Measurements from ENCODE around the gene OLA1.

OLA1 gene

DNA sequence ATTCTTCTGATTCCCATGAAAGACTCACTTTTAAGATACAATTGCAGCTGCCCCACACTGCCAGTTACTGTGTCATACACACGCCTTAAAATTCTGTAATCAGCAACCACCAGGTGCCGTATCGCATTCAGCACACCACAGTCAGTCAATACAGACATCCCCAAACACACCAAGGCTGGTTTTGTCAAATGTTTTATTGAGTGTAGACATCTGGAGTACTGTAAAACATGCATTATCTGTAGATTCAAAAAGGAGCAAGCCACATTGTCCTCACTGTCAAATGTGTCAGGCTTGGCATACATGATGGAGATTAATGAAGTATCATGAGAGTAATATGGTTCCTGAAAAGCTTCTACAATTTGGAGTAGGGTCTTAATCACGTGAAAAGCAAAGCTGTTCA lies 173.5 kb downstream of the OLA1 start:
- TF ChIP-seq, protein P1, sequence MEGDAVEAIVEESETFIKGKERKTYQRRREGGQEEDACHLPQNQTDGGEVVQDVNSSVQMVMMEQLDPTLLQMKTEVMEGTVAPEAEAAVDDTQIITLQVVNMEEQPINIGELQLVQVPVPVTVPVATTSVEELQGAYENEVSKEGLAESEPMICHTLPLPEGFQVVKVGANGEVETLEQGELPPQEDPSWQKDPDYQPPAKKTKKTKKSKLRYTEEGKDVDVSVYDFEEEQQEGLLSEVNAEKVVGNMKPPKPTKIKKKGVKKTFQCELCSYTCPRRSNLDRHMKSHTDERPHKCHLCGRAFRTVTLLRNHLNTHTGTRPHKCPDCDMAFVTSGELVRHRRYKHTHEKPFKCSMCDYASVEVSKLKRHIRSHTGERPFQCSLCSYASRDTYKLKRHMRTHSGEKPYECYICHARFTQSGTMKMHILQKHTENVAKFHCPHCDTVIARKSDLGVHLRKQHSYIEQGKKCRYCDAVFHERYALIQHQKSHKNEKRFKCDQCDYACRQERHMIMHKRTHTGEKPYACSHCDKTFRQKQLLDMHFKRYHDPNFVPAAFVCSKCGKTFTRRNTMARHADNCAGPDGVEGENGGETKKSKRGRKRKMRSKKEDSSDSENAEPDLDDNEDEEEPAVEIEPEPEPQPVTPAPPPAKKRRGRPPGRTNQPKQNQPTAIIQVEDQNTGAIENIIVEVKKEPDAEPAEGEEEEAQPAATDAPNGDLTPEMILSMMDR (conservative IDR thresholded peaks at IDR 0.05; ENCODE audit: low read depth, low read length), result no peak
- Histone ChIP-seq H3K36me3 (ENCODE audit: insufficient read depth) (no peaks in the 10 kb centered on the region), H3K4me2 (no peak overlapping the region), H3K4me1 (ENCODE audit: low read depth, poor library complexity, severe bottlenecking) (no peaks in the 10 kb centered on the region), H3K4me3 (IDR thresholded peaks at IDR 0.05; ENCODE audit: insufficient read depth, low read depth, low read length) (no peak overlapping the region), H4K20me1 (ENCODE audit: insufficient read depth) (no peaks in the 10 kb centered on the region), H3K27ac (no peak overlapping the region), H3K27me3 (ENCODE audit: insufficient read depth, low read depth) (no peaks in the 10 kb centered on the region), H3K9ac (no peak overlapping the region), H3K79me2 (ENCODE audit: insufficient read depth, low read depth) (no peaks in the 10 kb centered on the region), H2AFZ (ENCODE audit: low read depth) (no peak overlapping the region)

DNA sequence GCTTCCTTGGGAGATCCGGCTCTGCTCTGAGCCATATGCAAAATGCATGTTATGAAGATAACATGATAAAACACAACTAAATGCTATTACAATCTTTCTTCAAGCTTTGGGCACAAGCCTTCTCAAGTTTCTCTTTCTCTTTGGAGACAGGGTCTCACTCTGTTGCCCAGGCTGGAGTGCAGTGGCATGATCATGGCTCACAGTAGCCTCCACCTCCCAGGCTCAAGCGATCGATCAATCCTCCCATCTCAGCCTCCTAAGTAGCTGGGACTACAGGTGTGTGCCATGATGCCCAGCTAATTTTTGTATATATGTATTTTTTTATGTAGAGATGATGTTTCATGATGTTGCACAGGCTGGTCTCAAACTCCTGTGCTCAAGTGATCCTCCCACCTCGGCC lies 175.5 kb downstream of the OLA1 start:
- no peaks in the 10 kb centered on the region for H3K79me2 ChIP-seq (ENCODE audit: insufficient read depth, low read depth)
- no peak overlapping the region for H3K4me2 ChIP-seq
- no peak overlapping the region for H2AFZ ChIP-seq (ENCODE audit: low read depth)
- TF ChIP-seq, protein P1 (conservative IDR thresholded peaks at IDR 0.05; ENCODE audit: low read depth, low read length), result no peak
- H3K9ac ChIP-seq, result no peak overlapping the region
- no peaks in the 10 kb centered on the region for H3K4me1 ChIP-seq (ENCODE audit: low read depth, poor library complexity, severe bottlenecking)
- H3K36me3 ChIP-seq (ENCODE audit: insufficient read depth), result no peaks in the 10 kb centered on the region
- H3K27me3 ChIP-seq (ENCODE audit: insufficient read depth, low read depth), result no peaks in the 10 kb centered on the region
- H4K20me1 ChIP-seq (ENCODE audit: insufficient read depth), result no peaks in the 10 kb centered on the region
- no peak overlapping the region for H3K27ac ChIP-seq
- H3K4me3 ChIP-seq (IDR thresholded peaks at IDR 0.05; ENCODE audit: insufficient read depth, low read depth, low read length), result no peak overlapping the region

DNA sequence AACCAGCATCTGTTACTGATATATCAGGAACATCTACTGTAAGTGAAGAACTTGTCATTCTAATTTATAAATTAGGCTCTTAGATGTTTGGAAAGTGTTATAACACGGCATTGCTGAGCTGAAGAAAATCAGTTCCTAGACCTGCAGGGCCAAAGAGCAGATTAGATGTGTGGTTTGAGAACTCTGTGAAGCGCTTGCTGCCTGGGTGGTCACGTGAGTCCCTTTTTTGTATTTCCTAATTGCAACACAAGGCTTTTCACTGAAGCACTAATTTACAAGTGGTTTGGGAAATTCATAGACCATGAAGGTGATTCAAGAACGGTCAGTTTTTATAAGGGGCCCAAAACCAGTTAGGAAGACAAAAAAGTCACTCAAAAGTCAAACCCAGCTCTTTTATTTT lies 176.3 kb downstream of the OLA1 start:
- TF ChIP-seq, protein P1 (conservative IDR thresholded peaks at IDR 0.05; ENCODE audit: low read depth, low read length), result no peak
- Histone ChIP-seq H2AFZ (ENCODE audit: low read depth) (no peak overlapping the region), H3K9ac (no peak overlapping the region), H3K27me3 (ENCODE audit: insufficient read depth, low read depth) (no peaks in the 10 kb centered on the region), H3K4me2 (no peak overlapping the region), H3K79me2 (ENCODE audit: insufficient read depth, low read depth) (no peaks in the 10 kb centered on the region), H3K36me3 (ENCODE audit: insufficient read depth) (no peaks in the 10 kb centered on the region), H3K4me3 (IDR thresholded peaks at IDR 0.05; ENCODE audit: insufficient read depth, low read depth, low read length) (no peak overlapping the region), H4K20me1 (ENCODE audit: insufficient read depth) (no peaks in the 10 kb centered on the region), H3K27ac (no peak overlapping the region), H3K4me1 (ENCODE audit: low read depth, poor library complexity, severe bottlenecking) (no peaks in the 10 kb centered on the region)

DNA sequence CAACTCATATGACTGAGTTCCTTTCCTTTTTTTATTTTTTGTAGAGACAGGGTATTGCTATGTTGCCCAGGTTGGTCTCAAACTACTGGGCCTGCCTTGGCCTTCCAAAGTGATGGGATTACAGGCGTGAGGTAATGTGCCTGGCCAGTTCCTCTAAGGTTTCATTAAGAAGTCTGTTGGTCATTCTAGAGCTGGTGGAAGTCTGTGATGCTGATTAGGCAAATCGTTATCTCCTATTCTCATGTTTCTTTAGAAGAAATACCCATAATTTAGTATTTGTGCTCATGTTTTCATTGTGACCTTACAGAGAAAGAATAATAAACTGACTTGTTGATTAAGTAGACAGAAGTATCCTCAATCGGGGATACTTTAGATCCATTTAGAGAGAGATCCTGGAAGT lies 177.0 kb downstream of the OLA1 start:
- H4K20me1 ChIP-seq (ENCODE audit: insufficient read depth), result no peaks in the 10 kb centered on the region
- no peak overlapping the region for H3K4me3 ChIP-seq (IDR thresholded peaks at IDR 0.05; ENCODE audit: insufficient read depth, low read depth, low read length)
- H3K27ac ChIP-seq, result no peak overlapping the region
- no peak overlapping the region for H2AFZ ChIP-seq (ENCODE audit: low read depth)
- H3K4me1 ChIP-seq (ENCODE audit: low read depth, poor library complexity, severe bottlenecking), result no peaks in the 10 kb centered on the region
- no peaks in the 10 kb centered on the region for H3K27me3 ChIP-seq (ENCODE audit: insufficient read depth, low read depth)
- no peaks in the 10 kb centered on the region for H3K79me2 ChIP-seq (ENCODE audit: insufficient read depth, low read depth)
- TF ChIP-seq, protein P1 (conservative IDR thresholded peaks at IDR 0.05; ENCODE audit: low read depth, low read length), result no peak
- no peak overlapping the region for H3K9ac ChIP-seq
- no peaks in the 10 kb centered on the region for H3K36me3 ChIP-seq (ENCODE audit: insufficient read depth)
- no peak overlapping the region for H3K4me2 ChIP-seq

DNA sequence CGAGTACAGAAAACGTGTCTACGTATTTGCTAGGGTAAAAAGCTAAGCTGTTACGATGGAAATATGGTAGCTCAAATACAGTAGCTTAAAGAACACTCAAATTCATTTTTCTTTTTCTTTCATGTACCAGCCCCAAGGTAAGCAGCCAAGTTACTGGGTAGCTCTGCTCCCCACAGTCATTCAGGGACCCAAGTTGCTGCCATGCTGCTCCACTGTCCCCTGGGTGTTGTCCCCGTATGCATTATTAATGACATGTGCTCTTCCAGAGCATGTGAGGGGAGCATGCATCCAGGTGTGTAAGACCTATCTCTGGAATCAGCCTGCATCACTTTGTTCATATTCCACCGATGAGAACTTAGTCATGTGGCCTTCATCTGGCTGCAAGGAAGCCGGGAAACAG lies 178.1 kb downstream of the OLA1 start:
- H3K4me3 ChIP-seq (IDR thresholded peaks at IDR 0.05; ENCODE audit: insufficient read depth, low read depth, low read length), result no peak overlapping the region
- TF ChIP-seq, protein P1 (conservative IDR thresholded peaks at IDR 0.05; ENCODE audit: low read depth, low read length), result no peak
- H2AFZ ChIP-seq (ENCODE audit: low read depth), result no peak overlapping the region
- no peaks in the 10 kb centered on the region for H3K79me2 ChIP-seq (ENCODE audit: insufficient read depth, low read depth)
- H3K9ac ChIP-seq, result no peak overlapping the region
- H3K36me3 ChIP-seq (ENCODE audit: insufficient read depth), result no peaks in the 10 kb centered on the region
- H3K27me3 ChIP-seq (ENCODE audit: insufficient read depth, low read depth), result no peaks in the 10 kb centered on the region
- no peaks in the 10 kb centered on the region for H3K4me1 ChIP-seq (ENCODE audit: low read depth, poor library complexity, severe bottlenecking)
- H3K4me2 ChIP-seq, result no peak overlapping the region
- H4K20me1 ChIP-seq (ENCODE audit: insufficient read depth), result no peaks in the 10 kb centered on the region
- no peak overlapping the region for H3K27ac ChIP-seq

All from KMS-11 (cell line).